ENCODE results near the gene LEKR1. TPM values are rescaled to one million over a fixed set of nuclear protein-coding genes. Genes with fewer than 3 reads are reported as not detected.

The LEKR1 gene
- total RNA-seq, 1 donor from 2014 or later, result 1.8 TPM

- Mint-ChIP-seq H3K9me3 (no peaks in the 10 kb centered on the region), H3K4me1 (peaks cover 9% of the 10 kb centered on the region), H3K4me3 (no peak overlapping the region), H3K36me3 (ENCODE audit: low read depth) (no peaks in the 10 kb centered on the region), H3K27ac (ENCODE audit: unreplicated experiment) (no peak overlapping the region), H3K27me3 (ENCODE audit: low read depth) (no peaks in the 10 kb centered on the region)
- no peak for TF ChIP-seq CTCF (conservative IDR thresholded peaks at IDR 0.05)
- DNase-seq (ENCODE audit: low read depth, low spot score), result no peak
Measured at GRCh38 chr3:156787001-156787400, 39.2 kb upstream of the LEKR1 start.

GRCh38 chr3:156787926-156788663 lies 38.1 kb upstream of the LEKR1 start:
- no peaks in the 10 kb centered on the region for H3K9me3 Mint-ChIP-seq
- no peak for TF ChIP-seq CTCF (conservative IDR thresholded peaks at IDR 0.05)
- H3K27ac Mint-ChIP-seq (ENCODE audit: unreplicated experiment), result no peak overlapping the region
- no peak overlapping the region for H3K4me3 Mint-ChIP-seq
- peaks cover 19% of the 10 kb centered on the region for H3K4me1 Mint-ChIP-seq
- H3K27me3 Mint-ChIP-seq (ENCODE audit: low read depth), result no peaks in the 10 kb centered on the region
- no peak for DNase-seq (ENCODE audit: low read depth, low spot score)
- no peaks in the 10 kb centered on the region for H3K36me3 Mint-ChIP-seq (ENCODE audit: low read depth)

DNA sequence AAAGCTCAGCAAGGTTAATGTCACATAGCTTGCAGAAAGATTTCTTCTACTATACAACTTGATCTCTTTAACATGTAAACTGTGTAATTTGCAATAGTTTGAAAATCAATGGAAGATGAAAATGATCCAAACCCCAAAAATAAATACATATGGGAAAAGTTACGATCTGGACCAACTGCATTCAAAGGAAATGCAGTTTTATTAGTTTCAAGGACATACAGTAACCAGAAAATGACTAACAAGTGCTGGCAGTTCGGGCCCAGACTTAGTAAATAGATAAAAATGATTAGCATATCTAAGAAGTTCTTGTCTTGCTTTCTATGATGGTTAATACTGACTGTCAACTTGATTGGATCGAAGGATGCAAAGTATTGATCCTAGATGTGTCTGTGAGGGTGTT lies 37.3 kb upstream of the LEKR1 start:
- H3K27me3 Mint-ChIP-seq (ENCODE audit: low read depth), result no peaks in the 10 kb centered on the region
- no peaks in the 10 kb centered on the region for H3K36me3 Mint-ChIP-seq (ENCODE audit: low read depth)
- H3K4me3 Mint-ChIP-seq, result no peak overlapping the region
- peaks cover 25% of the 10 kb centered on the region for H3K4me1 Mint-ChIP-seq
- H3K9me3 Mint-ChIP-seq, result no peaks in the 10 kb centered on the region
- no peak for TF ChIP-seq CTCF (conservative IDR thresholded peaks at IDR 0.05)
- H3K27ac Mint-ChIP-seq (ENCODE audit: unreplicated experiment), result no peak overlapping the region
- DNase-seq (ENCODE audit: low read depth, low spot score), result no peak

DNA sequence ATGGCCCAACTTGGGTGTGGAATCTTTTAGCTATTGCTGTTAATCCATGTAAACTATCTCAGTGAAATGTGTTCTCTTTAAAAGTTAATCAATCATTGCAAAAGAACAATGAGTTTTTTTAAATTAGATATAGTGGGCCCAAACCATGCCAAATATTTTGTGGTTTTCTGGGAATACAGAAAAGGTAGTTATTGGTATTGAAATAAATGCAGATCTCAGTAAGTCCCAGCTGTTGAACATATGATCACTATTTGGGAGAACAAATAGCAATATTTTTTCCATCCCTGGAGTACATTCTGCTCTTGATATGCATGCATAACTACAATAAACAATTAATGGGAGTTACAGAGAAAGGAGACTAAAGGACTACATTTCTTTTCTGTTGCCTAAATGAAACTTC lies 36.0 kb upstream of the LEKR1 start:
- TF ChIP-seq CTCF (conservative IDR thresholded peaks at IDR 0.05), result no peak
- Mint-ChIP-seq H3K27me3 (ENCODE audit: low read depth) (no peaks in the 10 kb centered on the region), H3K4me1 (peaks cover 25% of the 10 kb centered on the region), H3K9me3 (no peaks in the 10 kb centered on the region), H3K36me3 (ENCODE audit: low read depth) (no peaks in the 10 kb centered on the region), H3K4me3 (no peak overlapping the region), H3K27ac (ENCODE audit: unreplicated experiment) (no peak overlapping the region)
- no peak for DNase-seq (ENCODE audit: low read depth, low spot score)

DNA sequence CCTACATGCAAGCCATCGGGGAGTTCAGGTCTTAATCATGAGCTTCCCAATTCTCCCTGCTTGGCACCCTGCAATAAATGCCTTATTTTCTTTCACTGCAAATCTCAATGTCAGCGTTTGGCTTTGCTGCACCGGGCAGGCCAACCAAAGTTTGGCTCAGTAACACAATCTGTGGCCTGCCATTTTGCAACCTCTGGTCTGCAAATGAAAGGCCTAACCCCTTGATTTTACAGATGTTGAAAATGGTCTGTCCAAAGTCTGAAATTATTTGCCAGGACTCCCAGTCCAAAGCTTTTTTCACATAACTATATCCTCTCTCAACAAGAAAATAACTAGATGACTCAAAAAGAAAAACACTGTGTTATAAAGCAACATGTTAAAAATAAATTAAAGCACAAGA lies 34.0 kb upstream of the LEKR1 start:
- Mint-ChIP-seq H3K27me3 (ENCODE audit: low read depth) (no peaks in the 10 kb centered on the region), H3K9me3 (no peaks in the 10 kb centered on the region), H3K27ac (ENCODE audit: unreplicated experiment) (no peak overlapping the region), H3K4me1 (peaks cover 28% of the 10 kb centered on the region), H3K36me3 (ENCODE audit: low read depth) (no peaks in the 10 kb centered on the region), H3K4me3 (no peak overlapping the region)
- TF ChIP-seq CTCF (conservative IDR thresholded peaks at IDR 0.05), result no peak
- DNase-seq (ENCODE audit: low read depth, low spot score), result no peak

Measured in neural crest cell (in vitro differentiated cells).